Natural killer cell (primary cell): ENCODE results near the gene ARGFX. TPM values are rescaled to one million over a fixed set of nuclear protein-coding genes. Genes with fewer than 3 reads are reported as not detected.

Source experiments
- ATAC-seq, 3 donors: fragments of 150-1000 bp in 2 of 3; fragments of 200-7000 bp in 1 of 3; cut with Tn5 transposase; 1 replicate in 1 of 3; 2 replicates in 2 of 3; pipeline ENCODE4 v1.10.0; 2021; ENCODE audit warnings: mild to moderate bottlenecking in 2 of 3, moderate library complexity in 2 of 3
- DNase-seq, 2 donors: peaks; one replicate each; pipeline versions ENCODE4 v3.0.0 to v3.0.0-alpha.2; 2013 to 2021; ENCODE audit warnings: mixed read lengths in 1 of 2
- H3K27ac ChIP-seq: one replicate; pipeline ENCODE4 v1.5.1; 2013; ENCODE audit warnings: mild to moderate bottlenecking, low read length
- H3K27me3 ChIP-seq: one replicate; pipeline ENCODE4 v1.6.1; 2013; ENCODE audit warnings: low read length; ENCODE audit not compliant: control insufficient read depth, insufficient read depth
- H3K36me3 ChIP-seq: one replicate; pipeline ENCODE4 v1.6.1; 2013; ENCODE audit warnings: low read length; ENCODE audit not compliant: control insufficient read depth, insufficient read depth
- H3K4me1 ChIP-seq: one replicate; pipeline ENCODE4 v1.6.1; 2013; ENCODE audit warnings: low read length; ENCODE audit not compliant: control insufficient read depth, insufficient read depth
- H3K4me3 ChIP-seq: one replicate; pipeline ENCODE4 v1.5.1; 2013; ENCODE audit warnings: low read length
- H3K9me3 ChIP-seq: one replicate; pipeline ENCODE4 v1.6.1; 2013; ENCODE audit warnings: low read length; ENCODE audit not compliant: control insufficient read depth, insufficient read depth
- H3K27ac Mint-ChIP-seq, 2 donors: one replicate each; pipeline ENCODE4 v1.8.0; 2022; ENCODE audit warnings: mild to moderate bottlenecking in 2 of 2, mixed read lengths in 2 of 2, moderate library complexity in 1 of 2
- H3K27me3 Mint-ChIP-seq, 2 donors: one replicate each; pipeline ENCODE4 v1.8.0; 2022; ENCODE audit warnings: low read depth in 2 of 2, mixed read lengths in 2 of 2
- H3K36me3 Mint-ChIP-seq: one replicate; pipeline ENCODE4 v1.8.0; 2022; ENCODE audit warnings: mixed read lengths
- H3K4me1 Mint-ChIP-seq, 2 donors: one replicate each; pipeline ENCODE4 v1.8.0; 2022; ENCODE audit warnings: mixed read lengths in 2 of 2
- H3K4me3 Mint-ChIP-seq: one replicate; pipeline ENCODE4 v1.8.0; 2022; ENCODE audit warnings: mild to moderate bottlenecking, moderate library complexity, mixed read lengths
- H3K9me3 Mint-ChIP-seq, 2 donors: one replicate each; pipeline ENCODE4 v1.8.0; 2022; ENCODE audit warnings: mixed read lengths in 2 of 2
- CTCF ChIP-seq: fragments of 200-600 bp; IDR thresholded peaks from one replicate; pipeline ENCODE4 v1.8.0; 2022; ENCODE audit warnings: antibody characterized with exemption
- WGBS: methylation state at CpG from one replicate; pipeline ENCODE4 v1.1.7; 2013; ENCODE audit warnings: missing lambda C conversion rate; ENCODE audit not compliant: insufficient coverage; 5-methylcytosine and 5-hydroxymethylcytosine counted together
- intact Hi-C: fragments of 100-400 bp; cut with micrococcal nuclease; formaldehyde crosslinking; loops from one replicate; pipeline ENCODE4 v1.14.2; 2022
- total RNA-seq, 4 donors: library from RNA; stranded (reverse); fragments of 120-200 nt in 1 of 4; gene quantifications; one replicate each; pipeline versions ENCODE4 v1.2.3 to v1.2.4, GENCODE V29; 2013 to 2022

The ARGFX gene
- total RNA-seq, 3 donors from 2014 or later (not counting 1 experiment from before 2014, with no cell fraction given), result not detected

GRCh38 chr3:121574449-121574848 is 6.7 kb downstream of the ARGFX start:
- WGBS, result 79% methylated on average over 5 of the region's 6 CpGs

GRCh38 chr3:121581691-121582090 is 13.9 kb downstream of the ARGFX start:
- Mint-ChIP-seq H3K4me3 (no peak overlapping the region), H3K36me3 (no peaks in the 10 kb centered on the region), H3K27ac (no peak overlapping the region), H3K27me3 (peaks cover 15 to 16% of the 10 kb centered on the region in 2 donors), H3K4me1 (no peaks in the 10 kb centered on the region), H3K9me3 (no peaks in the 10 kb centered on the region)
- Histone ChIP-seq H3K27me3 (no peaks in the 10 kb centered on the region), H3K9me3 (no peaks in the 10 kb centered on the region), H3K4me3 (no peak overlapping the region), H3K36me3 (no peaks in the 10 kb centered on the region), H3K27ac (no peak overlapping the region), H3K4me1 (no peaks in the 10 kb centered on the region)
- 100% methylated on average over 1 of the region's 2 CpGs for WGBS
- no peak for TF ChIP-seq CTCF
- intact Hi-C loops, result no loop called here
- no peak for DNase-seq
- ATAC-seq, result no peak

More at GRCh38 chr3:121574449-121574848, 6.7 kb downstream of the ARGFX start:
- DNase-seq (no peak), ATAC-seq (no peak)
- Histone ChIP-seq H3K27me3 (no peaks in the 10 kb centered on the region), H3K9me3 (no peaks in the 10 kb centered on the region), H3K27ac (no peak overlapping the region), H3K4me3 (no peak overlapping the region), H3K4me1 (no peaks in the 10 kb centered on the region), H3K36me3 (no peaks in the 10 kb centered on the region)
- no peaks in the 10 kb centered on the region for H3K9me3 Mint-ChIP-seq
- no peak overlapping the region for H3K4me3 Mint-ChIP-seq
- peaks cover 2 to 11% of the 10 kb centered on the region in 2 donors for H3K27me3 Mint-ChIP-seq
- TF ChIP-seq CTCF, result no peak
- no peaks in the 10 kb centered on the region for H3K36me3 Mint-ChIP-seq
- no peaks in the 10 kb centered on the region for H3K4me1 Mint-ChIP-seq
- intact Hi-C loops, result no loop called here
- H3K27ac Mint-ChIP-seq, result no peak overlapping the region

- Histone ChIP-seq H3K27ac (no peak overlapping the region), H3K4me3 (no peak overlapping the region), H3K4me1 (no peaks in the 10 kb centered on the region), H3K27me3 (no peaks in the 10 kb centered on the region), H3K36me3 (no peaks in the 10 kb centered on the region), H3K9me3 (no peaks in the 10 kb centered on the region)
- ATAC-seq (no peak), DNase-seq (no peak)
- intact Hi-C loops, result no loop called here
- Mint-ChIP-seq H3K27ac (no peak overlapping the region), H3K27me3 (peaks cover 15 to 17% of the 10 kb centered on the region in 2 donors), H3K4me1 (no peaks in the 10 kb centered on the region), H3K4me3 (no peak overlapping the region), H3K36me3 (no peaks in the 10 kb centered on the region), H3K9me3 (no peaks in the 10 kb centered on the region)
- TF ChIP-seq CTCF, result no peak
- 88% methylated on average over 1 of the region's 1 CpG for WGBS
Observed at GRCh38 chr3:121584418-121584817, 16.7 kb downstream of the ARGFX start.
